K562 (cell line): ENCODE measurements around the gene CD6. TPM values are rescaled to one million over a fixed set of nuclear protein-coding genes. Genes with fewer than 3 reads are reported as not detected.

Experiments
- ATAC-seq: fragments of 200-7000 bp; cut with Tn5 transposase; 3 replicates; pipeline ENCODE4 v1.9.1; 2020; ENCODE audit warnings: moderate library complexity
- BruUV-seq: library from RNA; stranded (reverse); fragments of 400-500 nt; replicated peaks from 2 replicates; lab custom pipeline; 2021; lab: Mats Ljungman, UMichigan
- CTCF ChIA-PET: fragments of 300-600 bp; formaldehyde crosslinking; extraction: SDS; loops from one replicate; lab custom pipeline; 2021; ENCODE audit warnings: low intra/inter-chr PET ratio; lab: Yijun Ruan, JAX
- POLR2A ChIA-PET: fragments of 300-600, 350-650 bp; sonication (Branson Sonifier 250); formaldehyde crosslinking; extraction: SDS; loops from one replicate; lab custom pipeline; 2021; ENCODE audit warnings: antibody characterized with exemption, inconsistent platforms; lab: Yijun Ruan, JAX
- DNase-seq, 4 experiments: peaks; one replicate each; pipeline versions ENCODE4 v3.0.0 to v3.0.0-alpha.2; 2011 to 2018; ENCODE audit warnings: low spot score in 3 of 4, mixed read lengths in 3 of 4; ENCODE audit errors: extremely low read depth in 1 of 4
- FAIRE-seq: peaks from 2 replicates; lab custom pipeline; 2011; peaks lifted over from hg19 to GRCh38; lab: Jason Lieb, UNC
- H2AFZ ChIP-seq: 2 replicates; pipeline ENCODE4 v1.6.0; 2011; ENCODE audit warnings: low read depth, low read length, control low read depth, inconsistent platforms
- H3K27ac ChIP-seq: fragments of 200-600 bp; 3 replicates; pipeline ENCODE4 v1.8.0; 2011; ENCODE audit warnings: low read depth, mild to moderate bottlenecking, control low read depth, inconsistent platforms, low read length, moderate library complexity, mixed read lengths; ENCODE audit errors: extremely low read depth
- H3K27me3 ChIP-seq, 2 experiments: fragments of 300-600 bp in 1 of 2; 2 replicates in 1 of 2; 3 replicates in 1 of 2; pipeline versions ENCODE4 v1.6.0 to v1.8.0; 2011; ENCODE audit warnings: inconsistent platforms in 2 of 2, low read length in 2 of 2, mild to moderate bottlenecking in 1 of 2, mixed read lengths in 1 of 2, moderate library complexity in 1 of 2; ENCODE audit not compliant: control insufficient read depth in 2 of 2, insufficient read depth in 2 of 2
- H3K36me3 ChIP-seq: fragments of 300-600 bp; 3 replicates; pipeline ENCODE4 v1.8.0; 2011; ENCODE audit warnings: mild to moderate bottlenecking, low read length, inconsistent platforms; ENCODE audit not compliant: control insufficient read depth, insufficient read depth
- H3K4me1 ChIP-seq, 2 experiments: fragments of 200-600 bp in 1 of 2; replicated peaks in 1 of 2; 2 replicates in 1 of 2; 3 replicates in 1 of 2; pipeline versions ENCODE4 v1.5.1 to v1.8.0; 2011; ENCODE audit warnings: inconsistent platforms in 2 of 2, low read length in 2 of 2, mild to moderate bottlenecking in 1 of 2, mixed read lengths in 1 of 2, moderate library complexity in 1 of 2; ENCODE audit not compliant: control insufficient read depth in 2 of 2, insufficient read depth in 2 of 2
- H3K4me2 ChIP-seq: 2 replicates; pipeline ENCODE4 v1.6.1; 2011; ENCODE audit warnings: low read length, control low read depth, inconsistent platforms, mixed read lengths; ENCODE audit not compliant: insufficient read depth
- H3K4me3 ChIP-seq: fragments of 200-600 bp; sonication (generic), shearing (Covaris generic); 2 replicates; pipeline ENCODE4 v1.5.1; 2016; ENCODE audit warnings: control low read depth, inconsistent platforms
- H3K79me2 ChIP-seq: fragments of 200-600 bp; 3 replicates; pipeline ENCODE4 v1.8.0; 2011; ENCODE audit warnings: low read length, inconsistent platforms; ENCODE audit not compliant: control insufficient read depth, insufficient read depth
- H3K9ac ChIP-seq, 2 experiments: 2 replicates each; pipeline versions ENCODE4 v1.6.0 to v1.6.1; 2011; ENCODE audit warnings: low read depth in 2 of 2, low read length in 2 of 2, control low read depth in 1 of 2, inconsistent platforms in 1 of 2, mild to moderate bottlenecking in 1 of 2, mixed read lengths in 1 of 2; ENCODE audit not compliant: insufficient read depth in 1 of 2
- H3K9me1 ChIP-seq: one replicate; pipeline ENCODE4 v1.6.0; 2011; ENCODE audit warnings: inconsistent platforms, mild to moderate bottlenecking, low read length, moderate library complexity; ENCODE audit not compliant: control insufficient read depth, insufficient read depth
- H3K9me3 ChIP-seq: replicated peaks from 2 replicates; pipeline ENCODE4 v1.5.1; 2011; ENCODE audit warnings: low read depth, low read length, inconsistent platforms; ENCODE audit not compliant: control insufficient read depth, insufficient read depth
- H4K20me1 ChIP-seq: replicated peaks from 2 replicates; pipeline ENCODE4 v1.6.1; 2011; ENCODE audit warnings: low read length, inconsistent platforms, mixed read lengths; ENCODE audit not compliant: control insufficient read depth, insufficient read depth
- BACH1 ChIP-seq: fragments of 200-800 bp; sonication (Bioruptor generic); IDR thresholded peaks from 2 replicates; pipeline ENCODE4 v1.6.1; 2016; ENCODE audit warnings: missing genetic modification characterization, missing compliant biosample characterization
- EWSR1 ChIP-seq: fragments of 450-650 bp; IDR thresholded peaks from 2 replicates; pipeline ENCODE4 v1.6.1; 2018; ENCODE audit warnings: borderline replicate concordance, mild to moderate bottlenecking, low read depth, moderate library complexity; ENCODE audit not compliant: partially characterized antibody
- HDAC3 ChIP-seq: fragments of 450-650 bp; IDR thresholded peaks from 2 replicates; pipeline ENCODE4 v1.6.1; 2018; ENCODE audit warnings: borderline replicate concordance, mild to moderate bottlenecking, moderate library complexity; ENCODE audit not compliant: partially characterized antibody
- HMG20A ChIP-seq: fragments of 450-650 bp; formaldehyde crosslinking; conservative IDR thresholded peaks from 2 replicates; pipeline ENCODE4 v1.4.0; 2020; ENCODE audit warnings: mild to moderate bottlenecking, mixed read lengths
- HMGN3 ChIP-seq: IDR thresholded peaks from 2 replicates; pipeline ENCODE4 v1.6.1; 2011; ENCODE audit warnings: borderline replicate concordance, low read depth, mild to moderate bottlenecking, mixed read lengths, low read length; ENCODE audit not compliant: insufficient read length; ENCODE audit errors: extremely low read depth
- PRMT5 ChIP-seq: sonication (generic); formaldehyde crosslinking; IDR thresholded peaks from 2 replicates; pipeline ENCODE4 v1.5.0; 2020; ENCODE audit warnings: missing genetic modification reagents
- RAD21 ChIP-seq, 2 experiments: fragments of 250-450 bp in 1 of 2; fragments of 450-650 bp in 1 of 2; sonication (Bioruptor Pico) in 1 of 2; formaldehyde crosslinking in 1 of 2; IDR thresholded peaks in 1 of 2; conservative IDR thresholded peaks in 1 of 2; 2 replicates each; pipeline versions ENCODE4 v1.4.0 to v1.8.0; 2020 to 2022; ENCODE audit warnings: mild to moderate bottlenecking in 2 of 2, moderate library complexity in 1 of 2
- SAP30 ChIP-seq: fragments of 200-600 bp; sonication (generic); IDR thresholded peaks from 2 replicates; pipeline ENCODE4 v1.6.1; 2012; ENCODE audit warnings: borderline replicate concordance, low read depth, mild to moderate bottlenecking, moderate library complexity, low read length, control low read depth, inconsistent platforms; ENCODE audit not compliant: insufficient read depth, poor library complexity, severe bottlenecking
- ZFX ChIP-seq: sonication (generic); formaldehyde crosslinking; IDR thresholded peaks from 2 replicates; pipeline ENCODE4 v1.8.0; 2022; ENCODE audit warnings: mild to moderate bottlenecking, missing genetic modification reagents, moderate library complexity
- ZNF12 ChIP-seq: sonication (generic); formaldehyde crosslinking; IDR thresholded peaks from 2 replicates; pipeline ENCODE4 v1.4.0; 2020; ENCODE audit warnings: mild to moderate bottlenecking, missing genetic modification reagents
- ZNF76 ChIP-seq: fragments of 250-450 bp; sonication (Bioruptor Pico); IDR thresholded peaks from 2 replicates; pipeline ENCODE4 v1.4.0; 2020; ENCODE audit warnings: mild to moderate bottlenecking, moderate library complexity, borderline replicate concordance
- WGBS: fragments of 100-300 bp; shearing (Covaris generic); methylation state at CpG from one replicate; pipeline ENCODE4 v1.1.6; 2016; ENCODE audit warnings: low coverage, mixed read lengths; ENCODE audit not compliant: insufficient coverage; ENCODE audit errors: missing lambda C conversion rate; 5-methylcytosine and 5-hydroxymethylcytosine counted together
- in situ Hi-C: fragments of 300-500 bp; cut with MboI; formaldehyde crosslinking; loops from 4 replicates; pipeline ENCODE4 v1.15.0; 2018; ENCODE audit warnings: inconsistent platforms, mixed read lengths
- intact Hi-C: fragments of 100-400 bp; cut with micrococcal nuclease; formaldehyde crosslinking; loops from 2 replicates; pipeline ENCODE4 v1.14.2; 2022
- polyA plus RNA-seq, 8 experiments: library from polyadenylated mRNA; depleted of rRNA in 4 of 8; stranded (reverse) in 5 of 8; unstranded in 3 of 8; fragments of >200 nt; fragmentation: Nextera tagmentation in 2 of 8; fragmentation: Illumina TruSeq in 1 of 8; extraction: Ambion mirVana in 2 of 8; extraction: Trizol in 1 of 8; gene quantifications; 2 replicates each; pipeline versions ENCODE4 v1.2.1 to v1.2.3, GENCODE V29; 2011 to 2014; ENCODE audit warnings: inconsistent platforms in 1 of 8, missing spikeins in 1 of 8
- total RNA-seq, 7 experiments: library from RNA; depleted of rRNA in 6 of 7; stranded (reverse); fragments of >200 nt in 6 of 7; fragmentation: Illumina TruSeq in 2 of 7; extraction: Trizol in 2 of 7; gene quantifications; 2 replicates each; pipeline versions ENCODE4 v1.2.1 to v1.2.3, GENCODE V29; 2011 to 2021; ENCODE audit warnings: low replicate concordance in 1 of 7
- TF ChIP-seq, protein P1 (sequence below): fragments of 250-450 bp; sonication (Bioruptor Pico); IDR thresholded peaks from 2 replicates; pipeline ENCODE4 v1.5.0; 2021
- TF ChIP-seq, protein P2 (sequence below), 3 experiments: fragments of 200-800 bp in 1 of 3; fragments of 250-450 bp in 1 of 3; fragments of 450-650 bp in 1 of 3; sonication (Bioruptor Pico) in 1 of 3; sonication (Bioruptor generic) in 1 of 3; formaldehyde crosslinking in 1 of 3; IDR thresholded peaks; 2 replicates each; pipeline versions ENCODE4 v1.6.1 to v1.8.0; 2016 to 2022; ENCODE audit warnings: mild to moderate bottlenecking in 2 of 3, missing genetic modification characterization in 2 of 3, missing compliant biosample characterization in 1 of 3, moderate library complexity in 1 of 3
- TF ChIP-seq, protein P3 (sequence below): fragments of 250-450 bp; sonication (Bioruptor Pico); IDR thresholded peaks from 2 replicates; pipeline ENCODE4 v1.8.0; 2022; ENCODE audit warnings: inconsistent platforms

Gene CD6
- total and polyA plus RNA-seq, 9 of the 15 experiments (the other 6 are each of a cell fraction or from before 2014, with no cell fraction given) = 0.84 TPM; not detected in 8

DNA sequence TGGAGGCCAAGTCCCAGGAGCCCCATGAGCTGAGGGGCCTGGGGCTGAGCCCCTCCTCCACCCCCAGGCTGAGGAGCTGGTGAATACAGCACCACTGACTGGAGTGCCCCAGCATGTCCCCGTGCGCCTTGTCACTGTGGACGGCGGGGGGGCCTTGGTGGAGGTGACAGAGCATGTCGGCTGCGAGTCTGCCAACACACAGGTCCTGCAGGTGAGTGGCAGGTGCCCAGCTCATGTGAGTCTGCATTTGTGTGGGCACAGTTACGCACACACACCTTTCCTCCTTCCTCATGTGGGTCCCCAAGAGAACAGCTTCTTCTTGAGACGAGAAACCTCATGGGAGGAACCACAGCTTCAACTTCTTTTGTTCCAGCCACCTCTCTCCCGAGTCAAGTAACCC is 39.6 kb upstream of the CD6 start:
- H3K4me1 ChIP-seq = peaks cover 0 to 28% of the 10 kb centered on the region in 2 experiments; a peak in 1 of 5 replicates
- ChIA-PET POLR2A (interaction anchor here (0.6 kb wide), 1 partner anchor 332 kb away, joined by 3 read pairs; no protein-coding TSS in a partner anchor), CTCF (no interaction called here)
- in situ Hi-C loops = no loop called here
- intact Hi-C loops = no loop called here
- ATAC-seq (no peak), FAIRE-seq (no peak), DNase-seq (no peak)
- H3K4me2 ChIP-seq = no peak overlapping the region
- H3K27ac ChIP-seq = no peak overlapping the region
- H3K4me3 ChIP-seq = no peak overlapping the region
- peaks cover 74 to 96% of the 10 kb centered on the region in 2 experiments for H3K27me3 ChIP-seq
- no peaks in the 10 kb centered on the region for H3K9me3 ChIP-seq
- no peak overlapping the region for H3K9ac ChIP-seq
- BruUV-seq = no TSS peak
- no peaks in the 10 kb centered on the region for H3K9me1 ChIP-seq
- peaks cover 15% of the 10 kb centered on the region; the same call in 1 of the 2 replicates for H4K20me1 ChIP-seq
- no peak overlapping the region for H2AFZ ChIP-seq
- TF ChIP-seq SAP30 (no peak), ZFX (no peak), HMGN3 (no peak), BACH1 (tag) (no peak), RAD21 (CRISPR knock-in tag; conservative IDR thresholded peaks at IDR 0.05 in 1 of 2, IDR thresholded peaks at IDR 0.05 in 1 of 2) (no peak), EWSR1 (no peak), HMG20A (CRISPR knock-in tag) (no peak), PRMT5 (CRISPR knock-in tag) (no peak), ZNF12 (CRISPR knock-in tag) (no peak), ZNF76 (no peak), HDAC3 (no peak)
- TF ChIP-seq, protein P1, sequence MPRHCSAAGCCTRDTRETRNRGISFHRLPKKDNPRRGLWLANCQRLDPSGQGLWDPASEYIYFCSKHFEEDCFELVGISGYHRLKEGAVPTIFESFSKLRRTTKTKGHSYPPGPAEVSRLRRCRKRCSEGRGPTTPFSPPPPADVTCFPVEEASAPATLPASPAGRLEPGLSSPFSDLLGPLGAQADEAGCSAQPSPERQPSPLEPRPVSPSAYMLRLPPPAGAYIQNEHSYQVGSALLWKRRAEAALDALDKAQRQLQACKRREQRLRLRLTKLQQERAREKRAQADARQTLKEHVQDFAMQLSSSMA = no peak
- TF ChIP-seq, protein P2, sequence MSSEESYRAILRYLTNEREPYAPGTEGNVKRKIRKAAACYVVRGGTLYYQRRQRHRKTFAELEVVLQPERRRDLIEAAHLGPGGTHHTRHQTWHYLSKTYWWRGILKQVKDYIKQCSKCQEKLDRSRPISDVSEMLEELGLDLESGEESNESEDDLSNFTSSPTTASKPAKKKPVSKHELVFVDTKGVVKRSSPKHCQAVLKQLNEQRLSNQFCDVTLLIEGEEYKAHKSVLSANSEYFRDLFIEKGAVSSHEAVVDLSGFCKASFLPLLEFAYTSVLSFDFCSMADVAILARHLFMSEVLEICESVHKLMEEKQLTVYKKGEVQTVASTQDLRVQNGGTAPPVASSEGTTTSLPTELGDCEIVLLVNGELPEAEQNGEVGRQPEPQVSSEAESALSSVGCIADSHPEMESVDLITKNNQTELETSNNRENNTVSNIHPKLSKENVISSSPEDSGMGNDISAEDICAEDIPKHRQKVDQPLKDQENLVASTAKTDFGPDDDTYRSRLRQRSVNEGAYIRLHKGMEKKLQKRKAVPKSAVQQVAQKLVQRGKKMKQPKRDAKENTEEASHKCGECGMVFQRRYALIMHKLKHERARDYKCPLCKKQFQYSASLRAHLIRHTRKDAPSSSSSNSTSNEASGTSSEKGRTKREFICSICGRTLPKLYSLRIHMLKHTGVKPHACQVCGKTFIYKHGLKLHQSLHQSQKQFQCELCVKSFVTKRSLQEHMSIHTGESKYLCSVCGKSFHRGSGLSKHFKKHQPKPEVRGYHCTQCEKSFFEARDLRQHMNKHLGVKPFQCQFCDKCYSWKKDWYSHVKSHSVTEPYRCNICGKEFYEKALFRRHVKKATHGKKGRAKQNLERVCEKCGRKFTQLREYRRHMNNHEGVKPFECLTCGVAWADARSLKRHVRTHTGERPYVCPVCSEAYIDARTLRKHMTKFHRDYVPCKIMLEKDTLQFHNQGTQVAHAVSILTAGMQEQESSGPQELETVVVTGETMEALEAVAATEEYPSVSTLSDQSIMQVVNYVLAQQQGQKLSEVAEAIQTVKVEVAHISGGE (CRISPR knock-in tag; IDR thresholded peaks at IDR 0.05) = no peak
- TF ChIP-seq, protein P3, sequence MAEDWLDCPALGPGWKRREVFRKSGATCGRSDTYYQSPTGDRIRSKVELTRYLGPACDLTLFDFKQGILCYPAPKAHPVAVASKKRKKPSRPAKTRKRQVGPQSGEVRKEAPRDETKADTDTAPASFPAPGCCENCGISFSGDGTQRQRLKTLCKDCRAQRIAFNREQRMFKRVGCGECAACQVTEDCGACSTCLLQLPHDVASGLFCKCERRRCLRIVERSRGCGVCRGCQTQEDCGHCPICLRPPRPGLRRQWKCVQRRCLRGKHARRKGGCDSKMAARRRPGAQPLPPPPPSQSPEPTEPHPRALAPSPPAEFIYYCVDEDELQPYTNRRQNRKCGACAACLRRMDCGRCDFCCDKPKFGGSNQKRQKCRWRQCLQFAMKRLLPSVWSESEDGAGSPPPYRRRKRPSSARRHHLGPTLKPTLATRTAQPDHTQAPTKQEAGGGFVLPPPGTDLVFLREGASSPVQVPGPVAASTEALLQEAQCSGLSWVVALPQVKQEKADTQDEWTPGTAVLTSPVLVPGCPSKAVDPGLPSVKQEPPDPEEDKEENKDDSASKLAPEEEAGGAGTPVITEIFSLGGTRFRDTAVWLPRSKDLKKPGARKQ = no peak
- TF ChIP-seq, all 486 proteins: peak for 0
- H3K36me3 ChIP-seq = no peaks in the 10 kb centered on the region
- 1% methylated on average over 9 of the region's 9 CpGs for WGBS
- no peaks in the 10 kb centered on the region for H3K79me2 ChIP-seq
